Measurements from ENCODE around the gene GPR107.

The GPR107 gene

GRCh38 chr9:130171226-130172148 is 117.8 kb downstream of the GPR107 start:
- no peak for DNase-seq

DNA sequence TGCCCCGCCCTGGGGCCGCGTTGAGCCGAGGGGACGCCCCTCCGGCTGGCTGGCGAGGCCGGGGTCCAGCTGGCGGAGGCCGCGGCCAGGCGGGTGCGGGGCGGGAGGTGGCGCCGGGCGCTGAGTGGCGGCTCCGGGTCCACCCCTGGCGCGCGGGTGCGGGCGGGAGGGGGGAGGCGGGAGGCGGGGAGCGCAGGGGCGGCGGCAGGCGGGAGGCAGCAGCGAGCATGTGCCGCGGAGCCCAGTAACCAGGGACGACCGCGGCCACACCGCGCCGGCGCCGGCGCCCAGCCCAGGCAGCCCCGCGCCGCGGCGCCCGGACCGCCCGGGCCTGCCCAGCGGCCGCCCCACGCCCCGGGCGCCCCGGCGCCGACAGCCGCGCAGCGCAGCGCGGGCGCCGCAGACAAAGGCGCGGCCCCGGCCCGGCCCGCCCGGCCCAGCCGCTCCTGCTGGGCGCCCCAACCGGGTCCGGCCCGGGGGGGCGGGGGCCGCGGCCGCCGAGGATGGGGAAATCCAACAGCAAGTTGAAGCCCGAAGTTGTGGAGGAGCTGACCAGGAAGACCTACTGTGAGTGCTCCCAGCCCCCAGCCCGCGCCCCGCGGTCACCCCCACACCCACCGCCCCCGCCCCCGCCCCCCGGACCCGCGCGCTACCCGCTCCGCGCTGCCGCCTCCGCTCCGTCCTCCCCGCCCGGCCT is 118.6 kb downstream of the GPR107 start, which contains the start of gene NCS1:
TSS of gene NCS1 (plus strand) at position 244 of the 697 bp plus-strand sequence. CDS start at position 504, 260 bp downstream.
- DNase-seq: no peak

- no peak for DNase-seq
Observed at GRCh38 chr9:130172858-130173665, 119.4 kb downstream of the GPR107 start.

- no peak for DNase-seq
Observed at GRCh38 chr9:130173666-130173983, 119.9 kb downstream of the GPR107 start.

DNA sequence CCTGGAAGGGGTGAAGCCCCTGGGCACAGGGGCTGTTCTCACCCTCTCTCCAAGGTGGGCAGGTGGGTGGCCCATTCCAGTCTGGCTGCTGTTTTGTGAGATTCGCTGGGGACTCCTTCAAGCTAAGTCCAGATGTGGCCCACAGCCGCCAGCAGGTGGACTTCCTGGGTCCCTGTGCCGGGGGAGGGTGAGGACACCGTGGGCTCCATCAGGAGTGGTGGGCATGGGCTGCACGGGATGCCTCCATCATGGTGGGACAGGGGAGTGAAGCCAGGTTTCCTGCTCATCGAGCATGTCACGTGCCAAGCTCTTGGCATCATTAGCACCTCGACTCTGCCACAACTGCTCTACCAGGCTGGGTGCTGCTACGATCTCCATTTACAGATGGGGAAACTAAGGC is 120.3 kb downstream of the GPR107 start:
- DNase-seq: no peak

DNA sequence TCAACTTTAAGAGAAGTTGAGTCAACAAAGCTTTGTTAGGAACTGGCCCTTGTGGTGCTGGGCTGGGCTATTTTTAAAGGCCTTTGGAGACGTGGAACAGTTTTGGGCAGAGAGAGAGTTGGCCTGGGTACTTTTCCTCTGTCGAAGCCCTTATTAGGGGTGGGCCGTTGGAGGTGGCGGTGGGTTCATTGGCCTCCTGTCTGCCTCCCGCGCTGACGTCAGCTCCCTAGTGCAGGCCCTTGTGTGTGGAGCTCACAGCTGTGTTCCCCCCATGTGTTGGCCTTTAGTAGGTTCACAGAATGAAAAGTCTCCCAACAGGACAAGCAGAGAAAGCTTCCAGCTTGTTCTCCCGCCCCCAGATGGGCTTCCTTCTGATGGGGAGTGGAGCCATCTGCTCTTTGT is 121.2 kb downstream of the GPR107 start:
- no peak for DNase-seq

- no peak for DNase-seq
Observed at GRCh38 chr9:130175355-130175754, 121.6 kb downstream of the GPR107 start.

GRCh38 chr9:130176760-130177159 is 123.1 kb downstream of the GPR107 start:
- DNase-seq: no peak

- DNase-seq: no peak
Observed at GRCh38 chr9:130177898-130178805, 124.4 kb downstream of the GPR107 start.

DNA sequence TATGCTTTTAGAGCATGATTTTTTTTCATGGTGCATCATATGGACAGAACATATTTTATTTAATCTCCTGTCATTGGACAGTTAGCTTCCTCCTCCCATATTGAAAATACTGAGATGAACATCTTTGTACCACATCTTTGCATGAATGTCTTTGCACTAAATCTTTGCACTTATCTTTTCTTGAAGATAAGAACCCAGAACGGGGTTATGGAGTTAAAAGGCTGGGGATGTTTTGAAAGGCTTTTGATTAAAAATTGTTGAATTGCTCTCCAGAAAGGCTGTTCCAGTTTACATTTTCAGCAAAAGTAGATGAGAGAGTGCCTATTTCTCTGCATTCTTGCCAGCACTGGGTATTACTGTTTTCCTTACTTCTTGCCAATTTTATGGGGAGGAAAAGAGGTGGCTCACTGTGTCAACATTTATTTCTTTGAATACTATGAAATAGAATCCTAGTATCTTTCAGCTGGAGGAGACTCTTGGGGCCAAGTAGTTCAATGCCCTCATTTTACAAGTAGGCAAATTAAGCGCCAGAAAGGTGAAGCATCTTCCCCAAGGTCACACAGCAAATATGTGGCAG is 125.7 kb downstream of the GPR107 start:
- no peak for DNase-seq

DNA sequence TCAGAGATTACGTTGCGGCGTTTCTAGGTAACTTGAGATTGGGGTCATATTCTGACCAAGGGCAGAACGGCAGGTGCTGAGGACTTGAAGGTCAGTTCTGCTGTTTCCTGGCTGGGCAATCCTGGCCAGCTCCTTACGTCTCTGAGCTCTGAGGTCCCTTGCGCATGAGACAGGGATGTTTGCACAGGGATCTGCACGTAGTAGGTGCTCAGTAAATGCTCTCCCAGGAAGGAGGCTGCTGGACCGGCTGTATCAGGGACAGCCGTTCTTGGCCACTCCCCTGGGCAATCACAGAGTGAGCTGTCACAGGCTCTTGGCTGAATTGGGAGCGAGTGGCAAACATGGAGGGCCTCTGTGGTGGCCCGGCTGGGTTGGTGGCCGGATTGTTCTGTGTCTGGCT is 126.8 kb downstream of the GPR107 start:
- no peak for DNase-seq

DNA sequence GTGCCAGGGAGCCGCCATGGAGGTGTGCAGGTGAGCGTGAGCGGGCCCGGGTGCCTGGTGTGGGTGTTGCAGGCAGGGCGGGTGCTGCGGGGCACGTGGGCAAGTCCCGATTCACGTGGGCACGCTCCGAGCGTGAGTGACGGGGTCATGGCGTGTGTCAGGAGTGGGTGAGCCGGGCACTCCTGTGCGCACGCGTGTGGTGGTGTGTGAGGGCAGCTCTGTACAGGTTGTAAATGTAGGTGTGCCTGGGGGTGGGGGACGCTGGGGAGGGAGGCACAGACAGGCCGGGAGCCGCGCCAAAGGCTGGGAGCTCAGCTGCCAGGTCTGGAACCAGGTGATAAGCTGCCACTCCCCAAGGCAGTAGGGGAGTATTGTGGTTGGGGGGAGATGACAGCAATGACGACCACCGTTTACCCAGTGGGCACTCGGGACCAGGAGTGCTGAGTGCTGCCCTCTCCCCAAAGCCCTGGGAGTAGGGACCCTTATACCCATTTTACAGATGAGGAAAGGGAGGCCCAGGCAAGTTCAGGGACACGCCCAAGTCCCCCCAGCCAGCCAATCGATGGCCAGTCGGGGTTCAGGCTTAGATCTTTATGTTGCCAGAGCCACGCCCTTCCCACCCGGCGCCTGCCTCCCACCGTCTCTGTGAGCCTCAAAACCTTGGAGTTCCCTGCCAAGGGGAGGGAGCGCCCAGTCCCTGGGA is 128.1 kb downstream of the GPR107 start:
- DNase-seq: no peak

GRCh38 chr9:130182381-130182909 is 128.7 kb downstream of the GPR107 start:
- DNase-seq: no peak

DNA sequence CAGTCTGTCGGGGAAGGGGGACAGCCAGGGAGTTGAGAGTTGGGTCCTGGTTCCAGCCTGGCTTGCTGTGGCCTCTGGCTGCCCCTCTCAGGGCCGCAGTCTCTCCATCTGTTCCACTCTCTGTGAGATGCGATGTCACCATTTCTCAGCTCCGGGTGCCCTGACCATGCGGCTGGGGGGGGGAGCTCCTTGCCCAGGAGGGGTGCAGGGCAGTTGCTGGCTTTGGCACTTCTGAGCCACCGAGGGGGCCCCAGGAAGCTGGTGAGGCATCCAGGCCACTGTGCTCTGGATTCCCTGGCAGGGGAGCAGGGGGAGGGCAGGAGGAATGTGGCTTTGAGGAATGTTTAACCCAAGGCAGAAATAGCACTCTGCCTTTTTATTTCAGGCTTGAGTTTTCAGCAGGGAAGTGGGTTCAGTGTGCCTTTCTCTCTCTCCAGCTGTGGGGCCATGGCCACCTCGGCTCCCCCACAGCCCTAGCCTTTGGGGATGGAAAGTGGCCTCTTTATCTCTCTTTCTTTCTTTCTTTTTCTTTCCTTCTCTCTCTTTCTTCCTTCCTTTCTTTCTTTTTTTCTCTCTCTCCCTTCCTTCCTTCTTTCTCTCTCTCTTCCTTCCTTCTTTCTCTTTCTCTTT is 129.5 kb downstream of the GPR107 start:
- DNase-seq: no peak

GRCh38 chr9:130185017-130185416 is 131.3 kb downstream of the GPR107 start:
- DNase-seq: no peak

- DNase-seq: no peak
Observed at GRCh38 chr9:130185490-130186031, 131.9 kb downstream of the GPR107 start.

GRCh38 chr9:130186051-130186450 is 132.3 kb downstream of the GPR107 start:
- no peak for DNase-seq

GRCh38 chr9:130186839-130187522 is 133.3 kb downstream of the GPR107 start:
- no peak for DNase-seq

GRCh38 chr9:130187523-130187846 is 133.8 kb downstream of the GPR107 start:
- DNase-seq: no peak
